Omental fat pad (tissue), 4 donors: ENCODE data around the gene PAX9. TPM values are rescaled to one million over a fixed set of nuclear protein-coding genes. Genes with fewer than 3 reads are reported as not detected.

Source experiments
- ATAC-seq: fragments of 150-250 bp; one replicate; pipeline ENCODE4 v1.9.1; 2016; ENCODE audit warnings: mild to moderate bottlenecking, moderate library complexity; ENCODE audit not compliant: low FRiP score
- DNase-seq: peaks from one replicate; pipeline ENCODE4 v3.0.0-alpha.2; 2019; ENCODE audit warnings: low spot score
- CTCF ChIP-seq, 3 donors: fragments of 450-650 bp; IDR thresholded peaks; one replicate each; pipeline ENCODE4 v1.5.1; 2016 to 2017; ENCODE audit warnings: antibody characterized with exemption in 3 of 3, mild to moderate bottlenecking in 3 of 3, moderate library complexity in 2 of 3
- total RNA-seq, 4 donors: library from RNA; depleted of rRNA; stranded (reverse); fragments of >200 nt; gene quantifications; one replicate each; pipeline ENCODE4 v1.1.0, GENCODE V29; 2016

Gene PAX9
- total RNA-seq, 4 donors from 2014 or later: not detected

GRCh38 chr14:36649872-36650650, 11.6 kb upstream of the PAX9 start:
- TF ChIP-seq CTCF (IDR thresholded peaks at IDR 0.05): no peak
- no peak for DNase-seq
- ATAC-seq: no peak

- TF ChIP-seq CTCF (IDR thresholded peaks at IDR 0.05): no peak
- ATAC-seq: no peak
- no peak for DNase-seq
These were observed 9.0 kb upstream of the PAX9 start for GRCh38 chr14:36652542-36653201.

DNA sequence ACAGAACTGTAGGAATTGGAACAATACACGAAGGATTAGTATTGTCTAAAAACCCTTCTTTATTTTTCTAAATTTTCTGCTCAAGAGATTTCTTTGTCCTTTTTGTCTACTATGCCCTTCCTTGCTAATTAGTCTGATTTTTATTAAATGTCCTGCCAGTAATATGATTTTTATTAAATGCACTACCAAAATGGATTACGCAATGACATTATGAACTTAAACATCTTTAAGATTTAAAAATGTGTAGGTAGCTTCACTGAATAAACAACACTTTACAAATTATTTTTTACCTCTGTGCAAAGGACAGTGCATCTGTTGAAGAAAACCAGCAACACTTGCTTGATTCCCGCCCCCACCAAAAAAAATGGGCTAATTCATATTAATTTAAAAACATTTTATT, 8.2 kb upstream of the PAX9 start:
- DNase-seq: no peak
- no peak for ATAC-seq
- no peak for TF ChIP-seq CTCF (IDR thresholded peaks at IDR 0.05)

GRCh38 chr14:36653962-36654793, 7.5 kb upstream of the PAX9 start:
- DNase-seq (no peak), ATAC-seq (no peak)
- TF ChIP-seq CTCF (IDR thresholded peaks at IDR 0.05): no peak

DNA sequence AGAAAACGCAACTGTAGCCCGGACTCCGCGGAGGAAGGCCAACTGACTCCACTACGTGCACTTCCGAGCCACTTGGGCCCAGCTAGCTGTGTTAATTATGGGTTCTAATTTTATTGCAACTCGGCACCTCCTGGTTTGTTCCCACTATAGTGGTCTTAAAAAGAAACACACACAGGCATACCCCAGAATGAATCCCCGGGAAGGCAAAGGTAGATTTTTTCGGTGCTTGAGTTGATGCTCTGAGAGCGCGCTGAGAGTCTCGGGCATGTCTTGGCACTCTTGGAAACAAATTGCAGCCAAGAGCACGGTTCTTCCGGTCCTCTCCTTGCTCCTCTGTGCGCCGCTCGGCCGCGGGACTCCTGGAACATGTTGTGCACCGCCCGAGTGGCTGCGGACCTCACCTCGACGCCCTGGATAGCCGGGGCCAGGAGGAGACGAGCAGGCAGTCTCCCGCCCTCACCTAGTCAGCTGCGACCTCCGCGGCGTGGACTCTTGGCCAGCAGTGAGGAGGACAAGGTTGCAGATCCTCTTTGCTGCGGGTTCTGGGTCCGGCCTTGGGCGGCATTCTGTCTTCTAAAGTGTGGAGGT, 6.8 kb upstream of the PAX9 start:
- TF ChIP-seq CTCF (IDR thresholded peaks at IDR 0.05): no peak
- ATAC-seq (no peak), DNase-seq (no peak)

GRCh38 chr14:36655571-36655962, 6.1 kb upstream of the PAX9 start:
- no peak for TF ChIP-seq CTCF (IDR thresholded peaks at IDR 0.05)
- ATAC-seq (no peak), DNase-seq (no peak)
